Right ventricle myocardium superior (tissue), 1 donor: Measurements from ENCODE around the gene DNAJC28. TPM values are rescaled to one million over a fixed set of nuclear protein-coding genes. Genes with fewer than 3 reads are reported as not detected.
"Not testable (repeated sequence)": the region's sequence is repeated elsewhere in the genome, so short reads cannot be mapped to it uniquely, and the experiment has no call there.

ENCODE experiments used
- ATAC-seq: fragments of 200-7000 bp; cut with Tn5 transposase; one replicate; pipeline ENCODE4 v1.9.1; 2020; ENCODE audit warnings: mild to moderate bottlenecking; ENCODE audit not compliant: poor library complexity
- DNase-seq: peaks from one replicate; pipeline ENCODE4 v3.0.0-alpha.2; 2020
- intact Hi-C: fragments of 100-400 bp; cut with DNase I; formaldehyde crosslinking; loops from one replicate; pipeline ENCODE4 v1.11.2; 2022
- total RNA-seq: library from RNA; stranded (reverse); fragmentation: NEBNext Ultra II Directional; extraction: Animal tissue kit (Norgen Biotek cat#: 25700); gene quantifications from one replicate; pipeline ENCODE4 v1.2.1, GENCODE V29; 2021
- donor health status: DM: no; HTN: yes; CAD: no; lungs with severe emphysema.

The DNAJC28 gene
- total RNA-seq, 1 donor from 2014 or later: 5.7 TPM

DNA sequence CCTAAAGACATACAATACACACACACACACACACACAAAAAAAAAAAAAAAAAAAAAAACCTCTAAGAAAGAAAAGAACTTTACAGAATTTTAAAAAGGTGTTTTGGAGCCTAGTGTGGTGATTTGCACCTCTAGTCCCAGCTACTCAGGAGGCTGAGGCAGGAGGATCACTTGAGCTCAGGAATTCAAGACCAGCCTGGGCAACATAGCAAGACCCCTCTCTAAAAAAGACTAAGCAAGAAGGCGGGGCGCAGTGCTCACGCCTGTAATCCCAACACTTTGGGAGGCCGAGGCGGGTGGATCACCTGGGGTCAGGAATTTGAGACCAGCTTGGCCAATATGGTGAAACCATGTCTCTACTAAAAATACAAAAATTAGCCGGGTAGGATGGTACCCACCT, 44.9 kb downstream of the DNAJC28 start:
- intact Hi-C loops: loop anchor here (10.0 kb wide), 1 partner anchor 242 kb away; no protein-coding TSS in a partner anchor
- DNase-seq, ATAC-seq: not testable (repeated sequence)

GRCh38 chr21:33444499-33444898, 47.0 kb downstream of the DNAJC28 start:
- intact Hi-C loops: loop anchor here (10.0 kb wide), 1 partner anchor 240 kb away; no protein-coding TSS in a partner anchor
- no peak for ATAC-seq

DNA sequence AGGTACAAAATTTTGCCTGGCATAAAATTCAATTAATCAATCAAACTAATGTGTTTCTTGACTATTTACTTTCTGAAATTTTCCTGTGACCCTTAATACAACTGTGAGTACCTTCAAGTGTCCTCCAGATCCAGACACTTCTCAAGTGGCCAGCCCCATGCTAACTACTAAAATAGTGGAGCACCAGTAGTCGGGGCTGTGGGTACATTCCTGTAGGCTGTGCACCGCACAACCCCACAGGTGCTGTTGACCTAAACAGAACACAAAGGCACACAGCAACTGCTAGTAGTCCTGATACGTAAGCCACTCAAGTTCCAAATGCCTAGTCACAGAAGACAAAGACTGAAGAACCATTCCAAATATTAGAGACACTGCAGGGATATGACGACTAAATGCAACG, 48.3 kb downstream of the DNAJC28 start:
- DNase-seq: no peak
- ATAC-seq: peak; percentile 31
- intact Hi-C loops: loop anchor here (10.0 kb wide), 1 partner anchor 238 kb away; no protein-coding TSS in a partner anchor

More at GRCh38 chr21:33444499-33444898, 47.0 kb downstream of the DNAJC28 start:
- no peak for DNase-seq

GRCh38 chr21:33441489-33442477, 49.7 kb downstream of the DNAJC28 start:
- intact Hi-C loops: loop anchor here (10.0 kb wide), 1 partner anchor 237 kb away; no protein-coding TSS in a partner anchor
- DNase-seq: peak; percentile 61
- peak; percentile 57 for ATAC-seq

Other genes with a start within 250 kb of the DNAJC28 start
- gene IL10RB, start 225.3 kb downstream of the DNAJC28 start, total RNA-seq: 8.8 TPM
- gene IFNAR1, start 166.7 kb downstream of the DNAJC28 start, total RNA-seq: 27.8 TPM
- gene IFNGR2, start 88.3 kb downstream of the DNAJC28 start, total RNA-seq: 34.0 TPM
- gene TMEM50B, start 11.7 kb downstream of the DNAJC28 start, total RNA-seq: 33.9 TPM
- 38.0 TPM for gene GART, start 50.4 kb upstream of the DNAJC28 start, total RNA-seq
- 123 TPM for gene SON, start 51.3 kb upstream of the DNAJC28 start, total RNA-seq
- gene DONSON, start 97.0 kb upstream of the DNAJC28 start, total RNA-seq: 5.1 TPM
- 24.7 TPM for gene CRYZL1, start 150.0 kb upstream of the DNAJC28 start, total RNA-seq
- 41.8 TPM for gene ITSN1, start 150.8 kb upstream of the DNAJC28 start, total RNA-seq